GM12878 (cell line): ENCODE data around the gene MUSK. TPM values are rescaled to one million over a fixed set of nuclear protein-coding genes. Genes with fewer than 3 reads are reported as not detected.

Experiments
- ASH2L ChIP-seq: fragments of 300-600, 200-600 bp; sonication (generic); IDR thresholded peaks from 2 replicates; pipeline ENCODE4 v1.6.1; 2017; ENCODE audit warnings: low read depth, mild to moderate bottlenecking, borderline replicate concordance
- BACH1 ChIP-seq: fragments of 450-650 bp; IDR thresholded peaks from 2 replicates; pipeline ENCODE4 v1.6.1; 2017; ENCODE audit warnings: mild to moderate bottlenecking, borderline replicate concordance
- BHLHE40 ChIP-seq, 2 experiments: fragments of 450-650 bp in 1 of 2; IDR thresholded peaks; 2 replicates each; pipeline ENCODE4 v1.6.1; 2011 to 2017; ENCODE audit warnings: low read depth in 2 of 2, borderline replicate concordance in 1 of 2, improper control_type of control experiment in 1 of 2, low read length in 1 of 2, mild to moderate bottlenecking in 1 of 2
- BRCA1 ChIP-seq: IDR thresholded peaks from 2 replicates; pipeline ENCODE4 v1.6.1; 2011; ENCODE audit warnings: low read depth, low read length, improper control_type of control experiment
- CBFB ChIP-seq: IDR thresholded peaks from 2 replicates; pipeline ENCODE4 v1.6.1; 2016; ENCODE audit warnings: antibody characterized with exemption, low read depth
- CBX5 ChIP-seq: sonication (generic); IDR thresholded peaks from 2 replicates; pipeline ENCODE4 v1.6.1; 2016; ENCODE audit warnings: low read depth, moderate library complexity, mild to moderate bottlenecking, inconsistent platforms
- CUX1 ChIP-seq: IDR thresholded peaks from 2 replicates; pipeline ENCODE4 v1.6.1; 2012; ENCODE audit warnings: improper control_type of control experiment, low read depth, low read length; ENCODE audit not compliant: insufficient replicate concordance
- DPF2 ChIP-seq: fragments of 450-650 bp; IDR thresholded peaks from 2 replicates; pipeline ENCODE4 v1.6.1; 2017; ENCODE audit warnings: mild to moderate bottlenecking
- EED ChIP-seq: sonication (generic); IDR thresholded peaks from 2 replicates; pipeline ENCODE4 v1.6.1; 2016; ENCODE audit warnings: antibody characterized with exemption, low read depth
- ETV6 ChIP-seq, 2 experiments: fragments of 450-650 bp in 1 of 2; IDR thresholded peaks in 1 of 2; conservative IDR thresholded peaks in 1 of 2; 2 replicates each; pipeline ENCODE4 v1.6.1; 2014; ENCODE audit warnings: antibody characterized with exemption in 1 of 2, borderline replicate concordance in 1 of 2, low read depth in 1 of 2, mild to moderate bottlenecking in 1 of 2, moderate library complexity in 1 of 2
- KAT2A ChIP-seq: conservative IDR thresholded peaks from 2 replicates; pipeline ENCODE4 v1.6.1; 2011; ENCODE audit warnings: low read depth, low read length; ENCODE audit not compliant: control insufficient read depth
- MYB ChIP-seq: fragments of 150-350 bp; IDR thresholded peaks from 2 replicates; pipeline ENCODE4 v1.6.1; 2014; ENCODE audit warnings: mild to moderate bottlenecking, low read depth, low read length, borderline replicate concordance
- NFIC ChIP-seq: IDR thresholded peaks from 2 replicates; pipeline ENCODE4 v1.6.1; 2012; ENCODE audit warnings: low read depth, mild to moderate bottlenecking, inconsistent platforms, low read length, moderate library complexity
- POLR2AphosphoS5 ChIP-seq: IDR thresholded peaks from 2 replicates; pipeline ENCODE4 v1.6.1; 2011; ENCODE audit warnings: mild to moderate bottlenecking, low read length, inconsistent platforms
- RAD21 ChIP-seq: IDR thresholded peaks from 2 replicates; pipeline ENCODE4 v1.6.1; 2011; ENCODE audit warnings: mild to moderate bottlenecking, low read depth, low read length, moderate library complexity; ENCODE audit not compliant: insufficient read depth
- RB1 ChIP-seq: fragments of 450-650 bp; formaldehyde crosslinking; IDR thresholded peaks from 2 replicates; pipeline ENCODE4 v1.6.1; 2017; ENCODE audit warnings: mild to moderate bottlenecking, borderline replicate concordance
- RELA ChIP-seq: fragments of 450-650 bp; IDR thresholded peaks from 2 replicates; pipeline ENCODE4 v1.8.0; 2014; ENCODE audit warnings: borderline replicate concordance; ENCODE audit not compliant: partially characterized antibody
- SMAD1 ChIP-seq: fragments of 450-650 bp; IDR thresholded peaks from 2 replicates; pipeline ENCODE4 v1.6.1; 2018; ENCODE audit warnings: mild to moderate bottlenecking, low read depth; ENCODE audit not compliant: partially characterized antibody
- SMAD5 ChIP-seq: IDR thresholded peaks from 2 replicates; pipeline ENCODE4 v1.6.1; 2016; ENCODE audit warnings: antibody characterized with exemption, low read depth
- SP1 ChIP-seq: IDR thresholded peaks from one replicate; pipeline ENCODE4 v1.6.1; 2011; ENCODE audit warnings: low read depth, low read length
- SPI1 ChIP-seq: IDR thresholded peaks from 2 replicates; pipeline ENCODE4 v1.6.1; 2011; ENCODE audit warnings: low read depth, mild to moderate bottlenecking, low read length, moderate library complexity, borderline replicate concordance; ENCODE audit not compliant: insufficient read depth
- SREBF1 ChIP-seq: IDR thresholded peaks from 2 replicates; pipeline ENCODE4 v1.6.1; 2012; ENCODE audit warnings: mild to moderate bottlenecking, low read length
- TCF12 ChIP-seq: IDR thresholded peaks from 2 replicates; pipeline ENCODE4 v1.6.1; 2011; ENCODE audit warnings: low read depth, mild to moderate bottlenecking, low read length
- ZBTB33 ChIP-seq: fragments of 450-650 bp; IDR thresholded peaks from 2 replicates; pipeline ENCODE4 v1.6.1; 2017; ENCODE audit warnings: mild to moderate bottlenecking
- polyA plus RNA-seq, 11 experiments: library from polyadenylated mRNA; depleted of rRNA in 4 of 11; unstranded in 6 of 11; stranded (reverse) in 5 of 11; fragments of >200 nt; fragmentation: Nextera tagmentation in 4 of 11; fragmentation: Illumina TruSeq in 1 of 11; extraction: Ambion mirVana in 4 of 11; extraction: Trizol in 1 of 11; gene quantifications; 1 replicate in 1 of 11; 2 replicates in 10 of 11; pipeline versions ENCODE4 v1.2.1 to v1.2.3, GENCODE V29; 2011 to 2016; ENCODE audit warnings: inconsistent platforms in 2 of 11, missing spikeins in 2 of 11, low read depth in 1 of 11
- total RNA-seq, 4 experiments: library from RNA; depleted of rRNA in 3 of 4; stranded (reverse); fragments of >200 nt in 3 of 4; fragmentation: Illumina TruSeq in 1 of 4; extraction: Trizol in 1 of 4; gene quantifications; 2 replicates each; pipeline versions ENCODE4 v1.2.1 to v1.2.3, GENCODE V29; 2013 to 2021

The MUSK gene
- total and polyA plus RNA-seq, 10 of the 15 experiments (the other 5 are each of a cell fraction or from before 2014, with no cell fraction given): 0.04 to 0.19 (median 0.10) TPM; not detected in 5

- no peak for TF ChIP-seq SREBF1
- no peak for TF ChIP-seq RB1
- TF ChIP-seq SP1: no peak
- TF ChIP-seq POLR2AphosphoS5: no peak
- peak in 1 of 2 experiments; percentile 71; a peak in 1 of 4 replicates for TF ChIP-seq ETV6 (conservative IDR thresholded peaks at IDR 0.05 in 1 of 2, IDR thresholded peaks at IDR 0.05 in 1 of 2; ENCODE audit: borderline replicate concordance in 1 of 2, low read depth in 1 of 2)
- no peak for TF ChIP-seq MYB
- TF ChIP-seq TCF12: 0 out of 2 replicates have a peak, but pooled peaks have one; percentile 17
- no peak for TF ChIP-seq KAT2A
- TF ChIP-seq CBX5: 0 out of 2 replicates have a peak, but pooled peaks have one; percentile 39
- TF ChIP-seq DPF2: peak; percentile 96
- TF ChIP-seq BHLHE40 (IDR thresholded peaks at IDR 0.05; ENCODE audit: borderline replicate concordance in 1 of 2, low read depth in 2 of 2, low read length in 1 of 2): 0 out of 4 replicates have a peak, but pooled peaks of 1 of the 2 experiments have one; percentile 51
- TF ChIP-seq NFIC: peak; percentile 89
- peak; percentile 54; the same call in 1 of the 2 replicates for TF ChIP-seq SPI1
- no peak for TF ChIP-seq ZBTB33
- TF ChIP-seq CBFB: no peak
- no peak for TF ChIP-seq ASH2L
- no peak for TF ChIP-seq SMAD5
- TF ChIP-seq EED: peak; percentile 87
- TF ChIP-seq BRCA1: no peak
- TF ChIP-seq CUX1: no peak
- TF ChIP-seq BACH1: no peak
- no peak for TF ChIP-seq RELA
- no peak for TF ChIP-seq RAD21
- TF ChIP-seq SMAD1: no peak
Observed at GRCh38 chr9:110626101-110626829, 42.3 kb upstream of the MUSK start (continued).
